GM18502 (cell line): Measurements from ENCODE around the gene ARHGAP15.

Source experiments
- ATAC-seq: cut with Tn5 transposase; IDR thresholded peaks from one replicate; pipeline ENCODE4 v1.9.1; 2021; ENCODE audit warnings: mild to moderate bottlenecking; ENCODE audit not compliant: unreplicated experiment, poor library complexity

ARHGAP15 gene

DNA sequence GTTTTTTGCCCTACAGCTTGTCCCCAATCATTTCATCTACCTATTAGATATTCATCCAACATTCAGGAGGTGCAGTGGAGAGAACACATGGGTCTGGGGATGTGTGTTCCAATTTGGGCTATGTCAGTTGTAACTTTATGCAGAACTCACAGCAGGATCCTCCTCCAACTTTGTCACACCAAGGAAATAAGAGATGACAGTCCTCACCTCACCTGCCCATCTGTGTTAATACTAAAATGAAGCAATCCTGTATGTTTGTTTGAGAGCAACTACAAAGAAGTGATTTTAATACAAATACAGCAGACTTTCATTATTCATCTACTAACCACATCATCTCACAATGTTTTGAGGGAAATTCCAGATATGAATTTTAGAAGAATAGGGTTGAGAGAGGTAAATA, 126.7 kb downstream of the ARHGAP15 start:
- ATAC-seq = no peak

- ATAC-seq = no peak
Observed at GRCh38 chr2:143258126-143258892, 129.1 kb downstream of the ARHGAP15 start.

DNA sequence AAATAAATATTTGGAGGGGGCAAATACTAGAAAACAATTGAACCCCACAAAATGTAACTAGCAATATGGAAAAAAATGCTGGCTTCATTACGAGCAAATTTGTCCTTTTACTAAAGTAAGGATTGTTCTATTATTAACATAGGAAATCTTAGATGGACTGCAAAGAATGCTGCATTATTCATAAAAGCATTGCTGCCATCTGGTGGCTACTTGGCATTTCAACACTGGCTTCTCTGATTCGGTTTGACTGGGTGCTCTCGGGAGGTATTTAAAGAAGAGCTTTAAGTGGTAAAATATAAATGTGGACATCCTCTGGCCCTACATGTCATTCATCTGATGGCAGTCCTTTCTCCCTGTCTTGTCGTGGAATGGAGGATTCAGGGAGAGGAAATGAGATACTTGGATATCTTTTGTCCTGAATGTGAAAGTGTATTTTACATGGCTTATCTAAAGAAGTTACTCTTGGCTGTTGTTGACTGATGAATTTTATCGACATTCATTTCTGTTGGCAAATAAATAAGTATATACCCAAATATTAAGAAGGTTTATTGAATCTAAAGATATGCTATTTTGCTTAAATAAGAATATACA, 130.2 kb downstream of the ARHGAP15 start:
- ATAC-seq = peak; percentile 58

- peak; percentile 72 for ATAC-seq
Observed at GRCh38 chr2:143261986-143262385, 132.8 kb downstream of the ARHGAP15 start.

DNA sequence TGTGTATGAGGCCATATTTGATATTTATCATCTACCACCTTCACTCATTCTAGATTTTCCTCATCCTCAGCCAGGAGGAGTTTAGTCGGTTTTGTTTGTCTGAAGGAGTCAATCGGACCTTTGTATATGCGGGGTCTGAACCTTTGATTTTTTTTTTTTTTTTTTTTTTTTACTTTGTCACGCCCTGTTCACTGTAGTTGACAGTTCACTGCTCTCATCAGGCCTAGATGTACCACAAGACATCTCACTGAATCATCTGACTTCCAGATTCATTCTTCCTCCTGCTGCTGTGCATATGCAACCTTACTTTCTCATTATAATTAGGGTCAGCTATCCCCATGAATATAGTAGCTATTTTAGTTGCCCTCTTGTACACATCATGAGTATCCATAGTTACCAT, 133.2 kb downstream of the ARHGAP15 start:
- ATAC-seq = no peak

GRCh38 chr2:143263066-143263625, 133.9 kb downstream of the ARHGAP15 start:
- ATAC-seq = no peak

DNA sequence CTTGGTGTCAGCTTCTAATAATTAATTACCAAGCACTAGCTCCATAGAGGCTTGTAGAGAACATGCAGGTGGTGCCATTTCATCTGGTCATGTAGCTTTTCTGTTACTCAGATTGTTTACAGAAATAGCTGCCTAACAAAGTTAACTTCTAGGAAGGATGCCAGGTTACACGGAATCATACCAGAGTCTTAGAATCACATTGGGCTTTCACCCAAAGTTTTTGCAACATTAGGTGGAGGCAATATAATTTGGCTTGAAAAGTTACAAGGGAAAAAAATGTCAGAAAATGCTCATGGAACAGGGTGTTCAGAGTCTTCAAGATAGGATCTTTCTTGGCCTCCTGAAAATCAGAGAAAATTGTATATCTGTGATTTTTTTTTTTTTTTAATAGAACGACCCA, 135.6 kb downstream of the ARHGAP15 start:
- ATAC-seq = no peak

DNA sequence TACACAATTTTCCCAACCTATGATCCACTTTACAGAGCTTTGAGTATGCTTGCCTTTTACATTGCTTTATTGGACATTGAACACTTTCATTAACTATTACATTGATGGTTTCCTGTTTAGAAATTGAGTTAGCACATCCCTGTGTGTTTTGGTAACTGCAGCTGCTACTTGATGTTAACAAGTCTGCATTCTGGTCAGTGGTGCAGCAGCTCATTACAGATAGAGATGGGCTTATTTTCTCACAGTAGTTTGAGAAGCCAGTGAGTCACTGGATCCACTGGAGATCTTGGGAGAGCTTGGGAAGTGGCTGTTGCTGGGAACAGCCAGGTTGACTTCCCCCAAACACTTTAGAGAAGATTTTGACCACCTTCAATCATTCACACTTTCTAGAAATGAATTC, 150.5 kb downstream of the ARHGAP15 start:
- no peak for ATAC-seq

DNA sequence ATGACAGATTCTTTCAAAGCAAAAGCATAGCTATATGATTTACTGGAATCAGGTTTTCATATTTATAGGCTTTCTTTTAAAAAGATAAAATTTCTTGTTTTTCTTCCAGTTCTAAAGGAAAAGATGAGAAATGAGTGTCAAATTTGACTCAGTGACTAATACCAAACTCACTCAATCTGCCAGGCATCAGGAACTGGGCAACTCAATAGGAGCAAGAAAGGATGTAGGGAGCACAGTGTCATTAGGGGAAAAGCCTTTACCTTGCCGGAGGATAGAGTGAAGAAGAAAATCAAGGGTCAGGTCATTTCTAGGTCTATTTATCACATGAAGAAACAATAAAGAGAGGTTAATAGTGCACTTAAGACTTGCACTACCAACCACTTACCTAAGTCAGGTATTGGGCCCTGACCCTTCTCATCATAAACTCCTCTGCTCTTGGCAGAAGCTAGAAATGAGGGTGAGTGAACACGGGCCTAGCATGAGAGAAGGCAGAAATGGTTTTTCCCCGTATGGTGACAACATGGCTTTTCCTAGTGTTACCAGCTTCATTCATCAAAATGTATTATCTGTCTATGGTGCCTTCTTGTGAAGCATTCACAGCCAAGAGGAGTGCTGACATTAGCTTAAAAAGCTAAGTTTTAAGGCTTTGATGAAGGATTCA, 151.0 kb downstream of the ARHGAP15 start:
- no peak for ATAC-seq

DNA sequence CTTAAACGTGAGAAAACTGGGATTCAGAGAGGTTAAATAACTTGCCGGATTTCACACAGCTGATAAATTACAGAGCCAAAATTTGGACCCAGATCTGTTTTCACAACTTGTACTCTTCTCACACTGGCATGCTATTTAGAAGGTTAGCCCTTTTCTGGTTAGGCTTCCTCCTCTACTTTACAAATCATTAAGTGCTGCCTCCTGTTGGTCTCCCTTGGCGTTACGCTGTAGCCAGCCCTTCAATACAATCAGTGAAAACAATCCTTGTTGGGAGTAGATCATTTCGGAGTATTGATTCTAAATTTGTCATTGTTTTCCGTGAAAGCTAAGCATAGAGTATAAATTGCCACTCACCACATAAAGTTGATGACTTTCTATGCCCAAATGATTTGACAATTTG, 153.5 kb downstream of the ARHGAP15 start:
- no peak for ATAC-seq

GRCh38 chr2:143284087-143284675, 155.0 kb downstream of the ARHGAP15 start:
- peak; percentile 74 for ATAC-seq

DNA sequence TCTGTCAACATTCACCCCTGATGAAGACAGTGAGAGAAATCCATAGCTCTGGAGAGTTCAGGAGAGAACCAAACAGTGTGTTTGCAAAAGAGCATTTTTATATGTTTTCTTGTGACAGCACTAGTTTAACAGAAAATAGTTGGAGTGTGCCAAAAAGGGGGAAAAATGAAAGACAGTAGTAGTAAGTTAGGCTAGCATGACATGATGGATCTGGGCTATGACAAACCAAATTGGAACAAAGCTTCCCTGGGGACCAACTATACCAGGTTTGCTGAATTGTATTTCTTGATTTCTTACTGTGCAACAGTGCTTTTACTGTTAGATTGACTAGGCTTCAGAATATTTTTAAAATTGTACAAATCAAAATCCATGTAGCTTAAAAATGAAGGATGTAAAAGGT, 159.8 kb downstream of the ARHGAP15 start:
- no peak for ATAC-seq

GRCh38 chr2:143290221-143290620, 161.0 kb downstream of the ARHGAP15 start:
- no peak for ATAC-seq

DNA sequence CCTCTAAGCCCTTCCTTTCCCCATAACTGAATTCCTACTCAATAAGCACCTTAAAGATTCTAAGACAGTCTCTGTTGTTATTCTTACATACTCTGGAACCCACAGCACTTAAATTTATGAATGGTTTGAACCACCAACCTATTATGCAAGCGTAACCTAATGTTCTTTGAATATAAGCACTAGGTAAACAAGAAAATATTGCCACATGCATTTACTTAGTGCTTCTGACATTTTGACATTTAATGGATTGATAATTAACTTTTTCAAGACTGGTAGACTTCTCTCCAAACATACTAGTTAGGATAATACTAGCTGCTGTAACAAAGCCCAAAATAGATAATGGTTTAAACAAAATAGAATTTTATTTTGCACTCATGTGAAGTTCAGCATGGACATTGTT, 164.8 kb downstream of the ARHGAP15 start:
- ATAC-seq = no peak

DNA sequence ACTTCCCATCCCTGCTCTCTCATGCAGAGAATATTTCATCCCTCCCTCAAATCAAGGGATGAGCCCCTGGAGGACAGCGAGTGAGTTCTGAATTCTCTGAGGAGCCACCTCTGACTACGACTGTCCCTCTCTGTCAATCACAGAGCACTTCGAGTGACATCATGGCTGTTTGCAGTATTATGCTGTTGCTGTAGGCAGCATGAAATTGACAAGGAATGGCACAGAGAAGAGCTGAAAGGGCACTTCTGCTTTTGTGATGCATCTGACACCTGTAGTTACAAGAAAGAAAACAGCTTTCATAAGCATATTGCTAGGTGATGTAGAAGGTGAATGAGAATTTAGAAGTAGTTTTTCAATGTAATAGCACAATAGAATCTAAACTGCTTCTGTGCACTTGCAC, 166.9 kb downstream of the ARHGAP15 start:
- ATAC-seq = no peak

DNA sequence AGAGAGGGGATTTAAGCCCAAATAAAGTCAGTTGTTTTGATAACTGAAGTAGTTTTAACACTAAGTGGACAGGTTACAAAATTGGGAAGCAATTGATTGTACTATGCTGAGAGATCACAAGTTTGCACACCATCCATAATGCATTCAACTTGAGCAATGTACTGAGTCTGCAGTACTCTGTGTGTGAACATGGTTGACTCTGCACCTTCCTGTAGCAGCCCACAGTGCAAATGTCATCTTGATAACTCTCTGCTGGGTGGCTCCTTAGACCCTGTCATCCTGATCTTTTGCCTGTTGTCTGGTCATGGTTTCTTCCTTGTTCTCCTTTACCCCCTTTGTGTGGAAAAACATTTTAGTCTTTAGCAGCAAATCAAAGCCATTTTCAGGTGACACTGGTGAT, 168.0 kb downstream of the ARHGAP15 start:
- no peak for ATAC-seq

DNA sequence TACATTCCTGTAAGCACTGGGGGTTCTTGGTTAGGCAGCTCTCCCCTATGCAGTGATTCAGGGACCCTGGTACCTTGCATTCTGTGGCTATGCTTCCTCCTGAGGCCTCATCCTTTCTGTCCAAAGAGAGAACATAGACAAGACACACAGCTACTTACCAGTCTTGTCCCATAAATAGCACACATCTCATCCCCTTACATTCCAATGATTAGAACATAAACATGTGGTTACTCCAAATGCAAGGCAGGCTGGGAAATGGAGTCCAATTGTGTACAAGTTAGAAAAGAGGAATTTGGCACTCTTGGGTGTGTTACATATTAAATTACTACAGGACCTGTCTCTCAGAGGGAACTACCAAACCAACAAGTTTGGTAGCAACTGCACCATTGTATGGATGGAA, 171.3 kb downstream of the ARHGAP15 start:
- ATAC-seq = no peak

- no peak for ATAC-seq
Observed at GRCh38 chr2:143311426-143311825, 182.2 kb downstream of the ARHGAP15 start.

- no peak for ATAC-seq
Observed at GRCh38 chr2:143312441-143312840, 183.2 kb downstream of the ARHGAP15 start.

GRCh38 chr2:143313861-143314260, 184.6 kb downstream of the ARHGAP15 start:
- ATAC-seq = no peak

DNA sequence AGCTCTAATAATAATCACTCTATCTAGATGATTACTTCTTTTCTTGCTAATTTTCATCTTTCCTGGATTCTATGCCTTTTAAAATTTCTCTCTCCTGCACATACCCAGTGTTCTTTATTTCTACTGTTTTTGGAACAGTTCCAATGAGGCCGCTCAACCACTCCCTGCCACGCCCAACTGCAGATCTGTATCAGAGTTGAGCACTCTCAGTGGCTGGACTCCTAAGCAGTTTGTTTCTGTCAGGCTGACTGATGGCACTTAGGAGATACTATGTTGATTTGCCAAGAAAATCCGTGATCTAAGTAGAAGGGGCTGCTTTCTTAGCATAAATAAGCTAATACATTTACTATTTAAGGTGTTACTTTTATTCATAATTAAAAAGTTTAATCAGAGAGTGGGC, 192.8 kb downstream of the ARHGAP15 start:
- no peak for ATAC-seq
